ES-I3 (cell line): Measurements from ENCODE around the gene CLDN19.
"Not testable (repeated sequence)": the region's sequence is repeated elsewhere in the genome, so short reads cannot be mapped to it uniquely, and the experiment has no call there.

Experiments used
- H3K36me3 ChIP-seq: 2 replicates; pipeline ENCODE4 v1.6.1; 2013; ENCODE audit warnings: mild to moderate bottlenecking, low read length, control low read depth, moderate library complexity; ENCODE audit not compliant: insufficient read depth
- H3K4me1 ChIP-seq: 2 replicates; pipeline ENCODE4 v1.6.1; 2013; ENCODE audit warnings: mild to moderate bottlenecking, control low read depth, low read length; ENCODE audit not compliant: insufficient read depth
- H3K9ac ChIP-seq: 2 replicates; pipeline ENCODE4 v1.6.1; 2013; ENCODE audit warnings: low read depth, mild to moderate bottlenecking, low read length, moderate library complexity
- H3K9me3 ChIP-seq: 2 replicates; pipeline ENCODE4 v1.6.1; 2013; ENCODE audit warnings: mild to moderate bottlenecking, low read length, moderate library complexity; ENCODE audit not compliant: control insufficient read depth, insufficient read depth

CLDN19 gene

GRCh38 chr1:42723511-42723910, 16.5 kb downstream of the CLDN19 start:
- Histone ChIP-seq H3K36me3 (no peaks in the 10 kb centered on the region), H3K9ac (no peak overlapping the region), H3K9me3 (no peaks in the 10 kb centered on the region), H3K4me1 (0 out of 2 replicates have a peak, but pooled peaks cover 2% of the 10 kb centered on the region)

GRCh38 chr1:42722403-42722802, 17.6 kb downstream of the CLDN19 start:
- H3K9me3 ChIP-seq, H3K36me3 ChIP-seq, H3K4me1 ChIP-seq, H3K9ac ChIP-seq: not testable (repeated sequence)

DNA sequence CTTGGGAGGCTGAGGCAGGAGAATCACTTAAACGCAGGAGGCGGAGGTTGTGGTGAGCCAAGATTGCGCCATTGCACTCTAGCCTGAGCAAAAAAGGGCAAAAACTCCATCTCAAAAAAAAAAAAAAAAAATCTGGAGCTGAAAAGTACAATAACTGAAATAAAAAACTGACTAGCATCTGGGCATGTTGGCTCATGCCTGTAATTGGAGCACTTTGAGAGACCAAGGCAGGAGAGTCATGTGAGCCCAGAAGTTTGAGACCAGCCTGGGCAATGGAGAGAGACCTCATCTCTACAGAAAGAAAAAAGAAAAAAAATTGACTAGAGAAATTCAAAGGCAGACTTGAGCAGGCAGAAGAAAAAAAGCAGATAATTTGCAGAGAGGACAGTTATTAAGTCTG, 18.1 kb downstream of the CLDN19 start:
- Histone ChIP-seq H3K4me1 (0 out of 2 replicates have a peak, but pooled peaks cover 2% of the 10 kb centered on the region), H3K36me3 (no peaks in the 10 kb centered on the region), H3K9me3 (no peaks in the 10 kb centered on the region), H3K9ac (no peak overlapping the region)

DNA sequence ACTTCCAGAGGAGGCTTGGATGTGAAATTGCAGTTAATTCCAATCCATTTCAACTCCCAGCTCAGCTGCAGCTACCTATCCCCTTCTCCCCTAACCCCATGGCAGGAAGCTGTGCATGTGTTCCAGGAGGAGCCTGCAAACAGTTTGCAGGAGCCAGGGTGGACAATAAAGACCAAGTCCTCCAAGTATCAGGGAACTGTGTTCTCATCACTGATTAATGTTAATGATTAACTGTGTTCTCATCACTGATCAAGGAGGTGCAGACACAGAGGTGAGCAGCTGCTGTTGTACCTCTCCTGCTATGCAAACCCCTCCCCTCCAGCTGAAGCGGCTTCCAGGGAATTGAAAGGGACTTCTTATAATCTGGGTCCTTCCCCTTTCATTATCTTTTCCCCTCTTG, 19.2 kb downstream of the CLDN19 start:
- H3K36me3 ChIP-seq, result no peaks in the 10 kb centered on the region
- 0 out of 2 replicates have a peak, but pooled peaks cover 2% of the 10 kb centered on the region for H3K4me1 ChIP-seq
- H3K9me3 ChIP-seq, result no peaks in the 10 kb centered on the region
- no peak overlapping the region for H3K9ac ChIP-seq

- H3K4me1 ChIP-seq, H3K9ac ChIP-seq, H3K36me3 ChIP-seq, H3K9me3 ChIP-seq: not testable (repeated sequence)
Measured at GRCh38 chr1:42714441-42714840, 25.6 kb downstream of the CLDN19 start.

DNA sequence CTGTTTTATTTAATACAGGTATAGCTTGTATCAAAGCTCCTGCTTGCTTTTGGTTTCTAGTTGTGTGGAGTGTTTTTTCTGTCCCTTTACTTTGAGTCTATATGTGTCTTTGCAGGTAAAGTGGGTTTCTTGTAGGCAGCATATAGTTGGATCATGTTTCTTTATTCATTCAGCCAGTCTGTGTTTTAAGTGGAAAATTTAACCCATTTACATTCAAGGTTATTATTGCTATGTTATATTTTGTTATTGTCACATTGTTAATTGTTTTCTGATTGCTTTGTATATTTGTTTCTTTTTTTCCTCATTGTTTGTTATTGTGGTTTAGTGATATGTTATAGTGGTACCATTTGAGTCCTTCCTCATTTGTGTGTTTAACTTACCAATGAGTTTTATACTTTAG, 26.7 kb downstream of the CLDN19 start:
- Histone ChIP-seq H3K36me3 (0 out of 2 replicates have a peak, but pooled peaks cover 2% of the 10 kb centered on the region), H3K4me1 (no peaks in the 10 kb centered on the region), H3K9ac (no peak overlapping the region), H3K9me3 (no peaks in the 10 kb centered on the region; the same call in 1 of the 2 replicates)

DNA sequence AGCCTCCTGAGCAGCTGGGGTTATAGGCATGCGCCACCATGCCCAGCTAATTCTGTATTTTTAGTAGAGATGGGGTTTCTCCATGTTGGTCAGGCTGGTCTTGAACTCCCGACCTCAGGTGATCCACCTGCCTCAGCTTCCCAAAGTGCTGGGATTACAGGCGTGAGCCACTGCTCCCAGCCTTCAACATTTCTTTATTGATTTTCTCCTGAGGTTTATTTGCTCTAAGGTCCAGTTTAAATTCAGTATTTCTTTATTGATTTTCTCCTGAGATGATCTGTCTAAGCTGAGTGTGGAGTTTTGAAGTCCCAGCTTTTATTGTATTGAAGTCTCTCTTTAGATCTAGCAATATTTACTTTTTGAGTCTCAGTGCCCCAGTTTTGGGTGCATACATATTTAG, 27.2 kb downstream of the CLDN19 start:
- not testable (repeated sequence) for H3K36me3 ChIP-seq, H3K9ac ChIP-seq, H3K4me1 ChIP-seq, H3K9me3 ChIP-seq

- H3K36me3 ChIP-seq, result peaks cover 27% of the 10 kb centered on the region
- no peaks in the 10 kb centered on the region for H3K9me3 ChIP-seq
- no peak overlapping the region for H3K9ac ChIP-seq
- H3K4me1 ChIP-seq, result no peaks in the 10 kb centered on the region
Measured at GRCh38 chr1:42703888-42704464, 36.1 kb downstream of the CLDN19 start.

DNA sequence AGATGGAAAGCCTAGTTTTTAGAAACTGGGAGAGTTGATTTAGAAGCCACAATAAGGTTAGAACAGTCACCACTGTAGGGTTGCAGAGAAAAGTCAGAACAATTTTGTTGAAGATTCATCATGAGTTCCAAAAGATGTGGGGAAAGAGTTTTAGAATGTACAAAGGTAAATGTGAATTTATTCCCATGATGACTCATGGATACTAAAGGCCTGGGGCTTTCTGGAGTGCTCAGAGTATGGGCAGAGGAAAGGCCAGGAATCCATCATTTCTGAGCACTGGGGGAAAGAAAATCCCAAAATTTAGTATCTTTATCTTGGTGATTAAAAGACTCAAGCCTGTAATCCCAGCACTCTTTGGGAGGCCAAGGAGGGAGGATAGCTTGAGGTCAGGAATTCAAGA, 40.0 kb downstream of the CLDN19 start:
- Histone ChIP-seq H3K4me1 (no peaks in the 10 kb centered on the region), H3K9ac (no peak overlapping the region), H3K36me3 (peaks cover 58% of the 10 kb centered on the region), H3K9me3 (no peaks in the 10 kb centered on the region)

- Histone ChIP-seq H3K9me3 (no peaks in the 10 kb centered on the region), H3K9ac (no peak overlapping the region), H3K4me1 (no peaks in the 10 kb centered on the region), H3K36me3 (peaks cover 61% of the 10 kb centered on the region)
Measured at GRCh38 chr1:42698081-42698813, 41.8 kb downstream of the CLDN19 start.

DNA sequence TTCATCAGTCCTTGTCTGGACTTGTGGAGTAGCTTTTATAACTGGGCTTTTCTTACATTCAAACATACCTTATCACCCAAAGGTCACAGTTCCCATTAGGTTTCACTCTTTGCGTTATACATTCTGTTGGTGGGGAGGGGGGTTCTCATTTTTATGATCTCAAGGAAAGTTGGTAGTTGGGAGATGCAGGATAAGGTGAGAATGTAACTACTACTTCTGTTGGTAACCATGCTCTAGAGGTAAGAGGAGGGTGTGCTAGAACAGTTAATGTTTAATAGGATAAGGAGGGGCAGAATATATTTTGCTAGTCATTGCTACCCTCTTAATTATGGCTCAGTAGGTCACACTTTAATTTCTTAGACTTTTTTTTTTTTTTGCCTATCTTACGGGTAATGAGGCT, 47.1 kb downstream of the CLDN19 start:
- H3K9ac ChIP-seq, result no peak overlapping the region
- H3K9me3 ChIP-seq, result no peaks in the 10 kb centered on the region
- peaks cover 33% of the 10 kb centered on the region for H3K36me3 ChIP-seq
- H3K4me1 ChIP-seq, result peaks cover 15% of the 10 kb centered on the region; the same call in 1 of the 2 replicates

DNA sequence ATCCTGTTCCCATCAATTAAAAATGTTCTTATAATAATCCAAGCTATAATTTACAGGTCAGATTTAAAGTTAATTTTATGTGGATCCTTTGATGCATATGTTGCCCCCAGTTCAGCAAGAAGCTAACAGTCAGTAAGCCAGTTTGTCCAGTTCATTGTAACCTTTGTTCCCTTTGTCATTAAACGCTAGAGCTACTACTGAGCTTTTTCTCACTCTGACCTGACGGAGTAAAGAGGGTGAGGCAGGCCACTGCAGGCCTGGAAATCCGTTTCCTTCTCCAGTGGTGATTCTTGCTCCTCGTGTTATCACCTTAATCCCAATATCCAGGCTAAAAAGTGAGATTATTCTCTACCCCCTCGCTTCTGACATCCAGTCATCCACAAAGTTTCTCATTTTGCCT, 47.6 kb downstream of the CLDN19 start:
- H3K36me3 ChIP-seq, result peaks cover 28% of the 10 kb centered on the region
- H3K9me3 ChIP-seq, result no peaks in the 10 kb centered on the region
- no peak overlapping the region for H3K9ac ChIP-seq
- H3K4me1 ChIP-seq, result peaks cover 17% of the 10 kb centered on the region; the same call in 1 of the 2 replicates

DNA sequence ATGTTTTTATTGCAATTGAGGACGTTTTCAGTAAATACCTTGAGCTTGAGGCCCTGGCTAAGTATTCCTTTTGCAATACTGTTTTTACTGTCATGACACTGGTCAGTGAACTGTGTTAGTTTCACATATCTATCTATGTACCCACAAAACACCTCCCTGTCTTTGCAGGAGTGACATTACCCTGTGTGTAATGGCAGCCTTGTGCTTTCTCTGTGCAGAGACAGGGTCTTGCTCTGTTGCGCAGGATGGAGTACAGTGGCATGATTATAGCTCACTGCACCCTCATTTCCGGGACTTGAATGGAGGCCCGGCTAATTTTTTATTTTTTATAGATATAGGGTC, 48.9 kb downstream of the CLDN19 start:
- Histone ChIP-seq H3K9me3 (no peaks in the 10 kb centered on the region), H3K36me3 (peaks cover 18% of the 10 kb centered on the region), H3K4me1 (peaks cover 23% of the 10 kb centered on the region; the same call in 1 of the 2 replicates)

DNA sequence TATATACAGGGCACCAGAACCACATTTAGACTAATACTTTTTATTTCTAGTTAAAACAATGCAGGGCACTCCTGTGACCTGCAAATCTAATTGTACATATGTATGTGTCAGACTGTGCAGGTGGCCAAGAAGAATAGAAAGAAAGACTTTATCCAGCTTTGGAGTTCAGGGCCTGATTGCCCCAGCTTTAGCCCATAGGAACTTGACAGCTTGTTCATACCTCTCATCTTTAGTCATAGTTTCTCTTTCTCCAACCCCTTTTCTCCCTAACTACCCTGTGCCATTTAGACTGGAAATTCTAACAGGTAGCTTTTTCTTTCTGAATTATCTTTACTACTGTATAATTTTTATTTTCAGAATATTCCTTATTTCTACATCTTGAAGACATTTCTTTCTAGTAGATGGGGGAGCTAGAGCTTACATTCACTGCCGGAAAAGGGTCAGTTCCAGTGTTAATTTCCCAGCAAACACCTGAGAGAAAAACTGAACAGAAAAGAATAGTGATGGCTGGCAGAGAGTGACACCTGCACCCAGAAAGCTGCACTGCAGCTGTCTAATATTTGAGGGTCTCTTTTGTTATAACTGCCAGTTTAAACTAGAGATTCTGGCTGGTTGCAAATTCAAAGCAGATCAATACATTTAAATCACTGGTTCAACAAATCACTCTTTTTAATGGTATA, 49.4 kb downstream of the CLDN19 start:
- H3K9ac ChIP-seq, result no peak overlapping the region
- H3K9me3 ChIP-seq, result no peaks in the 10 kb centered on the region
- peaks cover 14% of the 10 kb centered on the region for H3K36me3 ChIP-seq
- H3K4me1 ChIP-seq, result peaks cover 23% of the 10 kb centered on the region; the same call in 1 of the 2 replicates

More for the DNA sequence above, 48.9 kb downstream of the CLDN19 start:
- H3K9ac ChIP-seq, result no peak overlapping the region

DNA sequence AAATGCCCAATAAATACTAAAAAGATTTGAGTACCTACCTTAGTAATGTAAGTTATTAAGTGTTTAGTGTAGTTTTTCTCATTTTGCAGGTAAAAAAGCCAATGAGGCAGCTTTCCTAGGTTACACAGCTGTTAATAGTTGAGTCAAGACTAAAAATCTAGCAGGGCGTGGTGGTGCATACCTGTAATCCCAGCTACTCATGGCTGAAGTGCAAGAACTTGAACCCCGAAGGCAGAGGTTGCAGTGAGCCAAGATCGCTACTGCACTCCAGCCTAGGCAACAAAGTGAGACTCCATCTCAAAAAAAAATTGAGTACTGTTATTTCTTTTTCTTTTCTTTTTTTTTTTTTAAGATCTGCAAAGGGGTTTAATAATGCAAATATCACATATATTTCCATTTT, 50.1 kb downstream of the CLDN19 start:
- Histone ChIP-seq H3K4me1 (peaks cover 26% of the 10 kb centered on the region), H3K36me3 (peaks cover 7% of the 10 kb centered on the region), H3K9me3 (no peaks in the 10 kb centered on the region), H3K9ac (no peak overlapping the region)
